Heart left ventricle (tissue), 16 donors: Measurements from ENCODE around the gene RHBDL2. TPM values are rescaled to one million over a fixed set of nuclear protein-coding genes. Genes with fewer than 3 reads are reported as not detected.

ENCODE experiments used
- ATAC-seq, 4 donors: fragments of 200-7000 bp; cut with Tn5 transposase; one replicate each; pipeline ENCODE4 v1.9.1; 2020 to 2022; ENCODE audit warnings: moderate library complexity in 4 of 4, mild to moderate bottlenecking in 3 of 4, moderate number of reproducible peaks in 1 of 4
- DNase-seq, 5 donors: peaks; one replicate each; pipeline ENCODE4 v3.0.0-alpha.2; 2020
- H3K27ac ChIP-seq, 12 donors: fragments of 200-600 bp; sonication (generic) in 4 of 12; one replicate each; pipeline versions ENCODE4 v1.5.0 to v1.8.0; 2016 to 2022; ENCODE audit warnings: mild to moderate bottlenecking in 2 of 12
- H3K27me3 ChIP-seq, 9 donors: fragments of 200-600 bp; sonication (generic) in 2 of 9; one replicate each; pipeline versions ENCODE4 v1.5.1 to v1.8.0; 2016 to 2022; ENCODE audit warnings: mild to moderate bottlenecking in 3 of 9
- H3K36me3 ChIP-seq, 9 donors: fragments of 200-600 bp; sonication (generic) in 2 of 9; one replicate each; pipeline versions ENCODE4 v1.5.0 to v1.8.0; 2018 to 2022; ENCODE audit warnings: mild to moderate bottlenecking in 2 of 9
- H3K4me1 ChIP-seq, 12 donors: fragments of 200-600 bp; sonication (generic) in 4 of 12; one replicate each; pipeline versions ENCODE4 v1.5.0 to v1.8.0; 2016 to 2022; ENCODE audit warnings: mild to moderate bottlenecking in 3 of 12
- H3K4me3 ChIP-seq, 12 donors: fragments of 200-600 bp; sonication (generic) in 4 of 12; one replicate each; pipeline versions ENCODE4 v1.5.0 to v1.8.0; 2017 to 2022; ENCODE audit warnings: mild to moderate bottlenecking in 9 of 12, moderate library complexity in 4 of 12
- H3K9me3 ChIP-seq, 12 donors: fragments of 200-600 bp; sonication (generic) in 4 of 12; one replicate each; pipeline versions ENCODE4 v1.5.0 to v1.8.0; 2016 to 2022; ENCODE audit warnings: mild to moderate bottlenecking in 1 of 12
- POLR2A ChIP-seq, 2 donors: fragments of 450-650 bp; IDR thresholded peaks; one replicate each; pipeline ENCODE4 v1.6.1; 2017; ENCODE audit warnings: antibody characterized with exemption in 2 of 2, mild to moderate bottlenecking in 2 of 2, moderate library complexity in 2 of 2
- WGBS, 4 donors: extraction: QIAGEN DNeasy Blood & Tissue Kit in 2 of 4; methylation state at CpG; one replicate each; pipeline versions ENCODE4 v1.1.5 to v1.1.7; 2013 to 2018; 5-methylcytosine and 5-hydroxymethylcytosine counted together
- intact Hi-C, 10 donors: fragments of 100-400 bp; cut with DNase I; formaldehyde crosslinking; loops; one replicate each; pipeline versions ENCODE4 v1.11.1 to v1.14.2; 2022
- polyA plus RNA-seq, 2 donors: library from polyadenylated mRNA; stranded (reverse); fragments of 200-250 nt; gene quantifications; one replicate each; pipeline ENCODE4 v1.2.3, GENCODE V29; 2013
- total RNA-seq, 9 donors: library from RNA; depleted of rRNA in 2 of 9; stranded (reverse); fragments of >200 nt in 2 of 9; fragmentation: NEBNext Ultra II Directional in 3 of 9; extraction: Animal tissue kit (Norgen Biotek cat#: 25700) in 3 of 9; gene quantifications; one replicate each; pipeline versions ENCODE4 v1.1.0 to v1.2.4, GENCODE V29; 2016 to 2023
- TF ChIP-seq, protein P1 (sequence below), 12 donors: fragments of 200-600 bp; sonication (generic) in 4 of 12; IDR thresholded peaks; one replicate each; pipeline versions ENCODE4 v1.5.0 to v1.8.0; 2018 to 2022; ENCODE audit warnings: antibody characterized with exemption in 12 of 12, mild to moderate bottlenecking in 5 of 12
- donor health status: ischemic (EF 13 %, LVEDD 7.1; RV severe dilation, severe dysfunction).
- donor health status: healthy with polysubstance abuse.
- donor health status: DM: no; HTN: yes; CAD: no.
- donor health status: DM: no; HTN: no; CAD: no.
- donor health status: ischemic (EF 25% LVEDD 6.9; RV normal size, moderate dysfunction).
- donor health status: ischemic (EF 25% LVEDD 5.7; RV mildly dilated, moderate dysfunction).
- donor health status: healthy.
- donor health status: DM: yes; HTN: yes; CAD: no.
- donor health status: ischemic (EF 35%, LVEDD 5.7; RV mildly dilated, moderate dysfunction).
- donor health status: nonischemic (EF 11% LVEDD 7.7; RV severe dilation, severe dysfunction).
- donor health status: DM: yes; HTN: yes; CAD: no.
- donor health status: PGD.
- donor health status: ischemic (EF 29% LVEDD 5.4; RV normal size, mild dysfunction).
- donor health status: nonischemic (EF 23%, LVEDD 6.1; RV moderate dilation, normal function).

The RHBDL2 gene
- total and polyA plus RNA-seq, 11 donors = 0.11 to 2.2 (median 0.20) TPM; not detected in 4

- Histone ChIP-seq H3K27ac (peak overlapping the region in 9 of 12 donors; percentile 13 to 67 (median 39)), H3K4me3 (no peak overlapping the region), H3K27me3 (no peaks in the 10 kb centered on the region), H3K9me3 (no peaks in the 10 kb centered on the region), H3K36me3 (no peaks in the 10 kb centered on the region), H3K4me1 (no peaks in the 10 kb centered on the region)
- WGBS, 4 donors = 77 to 81% (median 79%) methylated on average over 4 to 6 of the region's 6 CpGs
- ATAC-seq (no peak), DNase-seq (no peak)
- intact Hi-C loops = no loop called here
- no peak for TF ChIP-seq POLR2A (IDR thresholded peaks at IDR 0.05)
- TF ChIP-seq, protein P1, sequence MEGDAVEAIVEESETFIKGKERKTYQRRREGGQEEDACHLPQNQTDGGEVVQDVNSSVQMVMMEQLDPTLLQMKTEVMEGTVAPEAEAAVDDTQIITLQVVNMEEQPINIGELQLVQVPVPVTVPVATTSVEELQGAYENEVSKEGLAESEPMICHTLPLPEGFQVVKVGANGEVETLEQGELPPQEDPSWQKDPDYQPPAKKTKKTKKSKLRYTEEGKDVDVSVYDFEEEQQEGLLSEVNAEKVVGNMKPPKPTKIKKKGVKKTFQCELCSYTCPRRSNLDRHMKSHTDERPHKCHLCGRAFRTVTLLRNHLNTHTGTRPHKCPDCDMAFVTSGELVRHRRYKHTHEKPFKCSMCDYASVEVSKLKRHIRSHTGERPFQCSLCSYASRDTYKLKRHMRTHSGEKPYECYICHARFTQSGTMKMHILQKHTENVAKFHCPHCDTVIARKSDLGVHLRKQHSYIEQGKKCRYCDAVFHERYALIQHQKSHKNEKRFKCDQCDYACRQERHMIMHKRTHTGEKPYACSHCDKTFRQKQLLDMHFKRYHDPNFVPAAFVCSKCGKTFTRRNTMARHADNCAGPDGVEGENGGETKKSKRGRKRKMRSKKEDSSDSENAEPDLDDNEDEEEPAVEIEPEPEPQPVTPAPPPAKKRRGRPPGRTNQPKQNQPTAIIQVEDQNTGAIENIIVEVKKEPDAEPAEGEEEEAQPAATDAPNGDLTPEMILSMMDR (IDR thresholded peaks at IDR 0.05) = no peak
Measured at GRCh38 chr1:38929476-38929875, 12.2 kb downstream of the RHBDL2 start.

GRCh38 chr1:38929054-38929453, 12.6 kb downstream of the RHBDL2 start:
- H3K27ac ChIP-seq = peak overlapping the region in 9 of 12 donors; percentile 13 to 67 (median 39)
- no peak for TF ChIP-seq POLR2A (IDR thresholded peaks at IDR 0.05)
- TF ChIP-seq, protein P1 (IDR thresholded peaks at IDR 0.05) = no peak
- WGBS, 4 donors = 61 to 73% (median 67%) methylated on average over 8 of the region's 8 CpGs

DNA sequence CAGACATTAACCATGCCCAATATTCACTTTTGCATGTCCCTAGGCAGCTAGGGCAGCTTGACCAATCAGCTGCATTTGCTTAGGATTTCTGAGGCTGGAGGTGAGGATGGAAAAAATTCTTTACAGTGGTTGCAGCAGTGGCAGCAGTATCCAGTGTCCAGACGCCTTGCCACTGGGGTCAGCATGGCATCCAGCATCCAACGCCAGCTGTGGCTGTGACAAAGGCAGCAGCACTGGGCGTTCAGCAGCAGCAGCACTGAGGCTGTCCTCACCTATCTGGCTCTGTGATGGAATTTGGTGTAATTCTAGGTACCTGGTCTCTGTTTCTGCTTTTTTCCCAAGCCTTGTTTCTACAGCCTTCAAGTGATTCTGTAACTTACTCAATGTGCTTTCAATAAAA, 15.5 kb downstream of the RHBDL2 start:
- H3K9me3 ChIP-seq = no peaks in the 10 kb centered on the region
- DNase-seq (no peak), ATAC-seq (no peak)
- H3K27ac ChIP-seq = no peak overlapping the region
- intact Hi-C loops = no loop called here
- no peak overlapping the region for H3K4me3 ChIP-seq
- no peaks in the 10 kb centered on the region for H3K36me3 ChIP-seq
- no peaks in the 10 kb centered on the region for H3K4me1 ChIP-seq
- WGBS, 4 donors = 88 to 95% (median 93%) methylated on average over 3 of the region's 3 CpGs
- TF ChIP-seq, protein P1 (IDR thresholded peaks at IDR 0.05) = no peak
- TF ChIP-seq POLR2A (IDR thresholded peaks at IDR 0.05) = no peak
- H3K27me3 ChIP-seq = no peaks in the 10 kb centered on the region

More at GRCh38 chr1:38929054-38929453, 12.6 kb downstream of the RHBDL2 start:
- Histone ChIP-seq H3K4me3 (no peak overlapping the region), H3K4me1 (no peaks in the 10 kb centered on the region), H3K27me3 (no peaks in the 10 kb centered on the region), H3K9me3 (no peaks in the 10 kb centered on the region), H3K36me3 (no peaks in the 10 kb centered on the region)
- intact Hi-C loops = no loop called here
- DNase-seq = peak in 4 of 5 donors; percentile 31 to 52 (median 36)
- ATAC-seq = peak in 1 of 4 donors; percentile 47

GRCh38 chr1:38925391-38925790, 16.2 kb downstream of the RHBDL2 start:
- WGBS, 4 donors = 96 to 97% (median 96%) methylated on average over 2 of the region's 2 CpGs

More at GRCh38 chr1:38925391-38925790, 16.2 kb downstream of the RHBDL2 start:
- Histone ChIP-seq H3K4me3 (no peak overlapping the region), H3K36me3 (no peaks in the 10 kb centered on the region), H3K9me3 (no peaks in the 10 kb centered on the region), H3K27me3 (no peaks in the 10 kb centered on the region), H3K4me1 (no peaks in the 10 kb centered on the region), H3K27ac (no peak overlapping the region)
- intact Hi-C loops = no loop called here
- no peak for DNase-seq
- no peak for TF ChIP-seq POLR2A (IDR thresholded peaks at IDR 0.05)
- TF ChIP-seq, protein P1 (IDR thresholded peaks at IDR 0.05) = no peak
- no peak for ATAC-seq
